IPS DF 4.7 (cell line): ENCODE measurements around the gene ZSWIM6.

Source experiments
- DNase-seq: peaks from one replicate; pipeline ENCODE4 v3.0.0-alpha.2; 2013; ENCODE audit warnings: low spot score; ENCODE audit errors: extremely low read depth

ZSWIM6 gene

GRCh38 chr5:61362796-61363368 is 30.8 kb downstream of the ZSWIM6 start:
- DNase-seq: no peak

GRCh38 chr5:61363401-61364114 is 31.5 kb downstream of the ZSWIM6 start:
- DNase-seq: no peak

GRCh38 chr5:61366497-61367240 is 34.6 kb downstream of the ZSWIM6 start:
- DNase-seq: no peak

GRCh38 chr5:61370506-61370905 is 38.4 kb downstream of the ZSWIM6 start:
- no peak for DNase-seq

- DNase-seq: no peak
Measured at GRCh38 chr5:61371474-61371873, 39.4 kb downstream of the ZSWIM6 start.

- no peak for DNase-seq
Measured at GRCh38 chr5:61379677-61380076, 47.6 kb downstream of the ZSWIM6 start.

- no peak for DNase-seq
Measured at GRCh38 chr5:61381968-61382367, 49.9 kb downstream of the ZSWIM6 start.

GRCh38 chr5:61385627-61386026 is 53.6 kb downstream of the ZSWIM6 start:
- no peak for DNase-seq

GRCh38 chr5:61386045-61386800 is 54.2 kb downstream of the ZSWIM6 start:
- no peak for DNase-seq

GRCh38 chr5:61389609-61390008 is 57.6 kb downstream of the ZSWIM6 start:
- no peak for DNase-seq

GRCh38 chr5:61394078-61394704 is 62.1 kb downstream of the ZSWIM6 start:
- no peak for DNase-seq

- no peak for DNase-seq
Measured at GRCh38 chr5:61394793-61395192, 62.7 kb downstream of the ZSWIM6 start.

GRCh38 chr5:61397238-61397637 is 65.2 kb downstream of the ZSWIM6 start:
- DNase-seq: no peak

GRCh38 chr5:61397937-61398336 is 65.9 kb downstream of the ZSWIM6 start:
- no peak for DNase-seq

GRCh38 chr5:61398440-61398839 is 66.4 kb downstream of the ZSWIM6 start:
- DNase-seq: no peak

GRCh38 chr5:61399679-61400078 is 67.6 kb downstream of the ZSWIM6 start:
- DNase-seq: no peak

- DNase-seq: no peak
Measured at GRCh38 chr5:61401726-61402125, 69.7 kb downstream of the ZSWIM6 start.

- DNase-seq: no peak
Measured at GRCh38 chr5:61402244-61402823, 70.3 kb downstream of the ZSWIM6 start.

GRCh38 chr5:61402970-61403900 is 71.2 kb downstream of the ZSWIM6 start:
- no peak for DNase-seq
